PC-9 (cell line): Measurements from ENCODE around the gene PCDH15. TPM values are rescaled to one million over a fixed set of nuclear protein-coding genes. Genes with fewer than 3 reads are reported as not detected.

Experiments
- BruUV-seq: library from RNA; stranded (reverse); fragments of 400-500 nt; replicated peaks from 2 replicates; lab custom pipeline; 2021; lab: Mats Ljungman, UMichigan
- CTCF ChIA-PET: fragments of 300-600 bp; sonication (Branson Sonifier 250); formaldehyde crosslinking; loops from one replicate; lab custom pipeline; 2022; ENCODE audit warnings: antibody characterized with exemption; lab: Charles Lee
- POLR2A ChIA-PET: fragments of 300-600 bp; sonication (Branson Sonifier 250); formaldehyde crosslinking; loops from one replicate; lab custom pipeline; 2022; ENCODE audit warnings: antibody characterized with exemption; ENCODE audit not compliant: unreplicated experiment; lab: Charles Lee
- DNase-seq, 2 experiments: peaks; one replicate each; pipeline versions ENCODE4 v3.0.0 to v3.0.0-alpha.2; 2015 to 2022; ENCODE audit warnings: mixed read lengths in 1 of 2
- H2AFZ ChIP-seq: fragments of 200-600 bp; sonication (generic); 2 replicates; pipeline ENCODE4 v1.8.1; 2017; ENCODE audit warnings: antibody characterized with exemption
- H3F3A ChIP-seq: fragments of 200-600 bp; sonication (generic); 2 replicates; pipeline ENCODE4 v1.8.1; 2017; ENCODE audit warnings: antibody characterized with exemption, mild to moderate bottlenecking, low read depth; ENCODE audit not compliant: insufficient read depth
- H3K27ac ChIP-seq: fragments of 200-600 bp; sonication (generic); 2 replicates; pipeline ENCODE4 v1.6.1; 2016; ENCODE audit warnings: mixed run types
- H3K27me3 ChIP-seq: fragments of 200-600 bp; sonication (generic); 2 replicates; pipeline ENCODE4 v1.6.1; 2016; ENCODE audit warnings: low read depth, mixed run types; ENCODE audit not compliant: insufficient read depth
- H3K36me3 ChIP-seq: fragments of 200-600 bp; sonication (generic); 2 replicates; pipeline ENCODE4 v1.6.1; 2016; ENCODE audit warnings: low read depth, mixed run types
- H3K4me1 ChIP-seq: fragments of 200-600 bp; sonication (generic); replicated peaks from 2 replicates; pipeline ENCODE4 v1.6.1; 2016; ENCODE audit warnings: mixed run types; ENCODE audit not compliant: insufficient read depth
- H3K4me2 ChIP-seq: fragments of 200-600 bp; sonication (generic); 2 replicates; pipeline ENCODE4 v1.6.1; 2017; ENCODE audit warnings: mixed run types
- H3K4me3 ChIP-seq: fragments of 200-600 bp; sonication (generic); 2 replicates; pipeline ENCODE4 v1.6.1; 2016; ENCODE audit warnings: mixed run types
- H3K79me2 ChIP-seq: fragments of 200-600 bp; sonication (generic); 2 replicates; pipeline ENCODE4 v1.6.1; 2017; ENCODE audit warnings: low read depth, mixed run types
- H3K9me2 ChIP-seq: fragments of 200-600 bp; sonication (generic); 2 replicates; pipeline ENCODE4 v1.8.1; 2017; ENCODE audit warnings: mild to moderate bottlenecking; ENCODE audit not compliant: insufficient read depth
- H3K9me3 ChIP-seq: fragments of 200-600 bp; sonication (generic); 2 replicates; pipeline ENCODE4 v1.8.1; 2016; ENCODE audit warnings: low read depth; ENCODE audit not compliant: insufficient read depth
- H4K20me1 ChIP-seq: fragments of 200-600 bp; sonication (generic); 2 replicates; pipeline ENCODE4 v1.8.1; 2017; ENCODE audit not compliant: insufficient read depth
- CTCF ChIP-seq: fragments of 200-600 bp; sonication (generic); conservative IDR thresholded peaks from 2 replicates; pipeline ENCODE4 v1.6.1; 2017; ENCODE audit warnings: mixed run types, antibody characterized with exemption, mild to moderate bottlenecking, moderate library complexity
- EZH2 ChIP-seq: fragments of 200-600 bp; sonication (generic); IDR thresholded peaks from 2 replicates; pipeline ENCODE4 v1.8.0; 2017; ENCODE audit warnings: antibody characterized with exemption, low read depth
- intact Hi-C: fragments of 100-400 bp; cut with micrococcal nuclease; formaldehyde crosslinking; loops from one replicate; pipeline ENCODE4 v1.10.0; 2022; ENCODE audit not compliant: unreplicated experiment
- total RNA-seq: library from RNA; stranded (reverse); gene quantifications from 2 replicates; pipeline ENCODE4 v1.2.3, GENCODE V29; 2021

The PCDH15 gene
- total RNA-seq, 1 experiment from 2014 or later, result not detected

GRCh38 chr10:54607983-54608382 is 193.0 kb downstream of the PCDH15 start:
- no peak for DNase-seq
- CTCF ChIA-PET, result no interaction called here

GRCh38 chr10:54594289-54594688 is 206.7 kb downstream of the PCDH15 start:
- no peaks in the 10 kb centered on the region for H3K79me2 ChIP-seq
- no peaks in the 10 kb centered on the region for H3K36me3 ChIP-seq
- intact Hi-C loops, result no loop called here
- no peak for DNase-seq
- ChIA-PET POLR2A (no interaction called here), CTCF (no interaction called here)
- H3F3A ChIP-seq, result no peaks in the 10 kb centered on the region
- no peak overlapping the region for H3K27ac ChIP-seq
- no peak overlapping the region for H3K4me2 ChIP-seq
- no peak overlapping the region for H2AFZ ChIP-seq
- TF ChIP-seq EZH2, result no peak
- no peak for TF ChIP-seq CTCF
- H3K9me3 ChIP-seq, result no peaks in the 10 kb centered on the region
- no peaks in the 10 kb centered on the region for H3K9me2 ChIP-seq
- no peaks in the 10 kb centered on the region for H3K4me1 ChIP-seq
- H3K4me3 ChIP-seq, result no peak overlapping the region
- no peaks in the 10 kb centered on the region for H3K27me3 ChIP-seq
- no peaks in the 10 kb centered on the region for H4K20me1 ChIP-seq
- no TSS peak for BruUV-seq

More at GRCh38 chr10:54607983-54608382, 193.0 kb downstream of the PCDH15 start:
- Histone ChIP-seq H3K27me3 (no peaks in the 10 kb centered on the region), H3K79me2 (no peaks in the 10 kb centered on the region), H4K20me1 (no peaks in the 10 kb centered on the region), H3K4me3 (no peak overlapping the region), H3K36me3 (no peaks in the 10 kb centered on the region), H3K9me2 (no peaks in the 10 kb centered on the region; the same call in 1 of the 2 replicates), H3K4me2 (no peak overlapping the region), H3K4me1 (peaks cover 2% of the 10 kb centered on the region; the same call in 1 of the 2 replicates), H2AFZ (no peak overlapping the region), H3F3A (no peaks in the 10 kb centered on the region), H3K27ac (no peak overlapping the region), H3K9me3 (no peaks in the 10 kb centered on the region)
- no TSS peak for BruUV-seq
- TF ChIP-seq CTCF (no peak), EZH2 (no peak)
- POLR2A ChIA-PET, result no interaction called here
- intact Hi-C loops, result no loop called here

GRCh38 chr10:54587971-54588370 is 213.1 kb downstream of the PCDH15 start:
- no peaks in the 10 kb centered on the region for H3K36me3 ChIP-seq
- intact Hi-C loops, result no loop called here
- H4K20me1 ChIP-seq, result no peaks in the 10 kb centered on the region
- POLR2A ChIA-PET, result no interaction called here
- no peaks in the 10 kb centered on the region for H3F3A ChIP-seq
- no peaks in the 10 kb centered on the region for H3K9me3 ChIP-seq
- H3K27me3 ChIP-seq, result no peaks in the 10 kb centered on the region
- no peaks in the 10 kb centered on the region for H3K79me2 ChIP-seq
- no peak overlapping the region for H2AFZ ChIP-seq
- BruUV-seq, result no TSS peak
- CTCF ChIA-PET, result no interaction called here
- no peaks in the 10 kb centered on the region for H3K4me1 ChIP-seq
- no peak overlapping the region for H3K4me2 ChIP-seq
- H3K9me2 ChIP-seq, result no peaks in the 10 kb centered on the region
- no peak for DNase-seq
- no peak overlapping the region for H3K4me3 ChIP-seq
- no peak for TF ChIP-seq EZH2
- no peak overlapping the region for H3K27ac ChIP-seq

GRCh38 chr10:54585572-54585971 is 215.5 kb downstream of the PCDH15 start:
- H2AFZ ChIP-seq, result no peak overlapping the region
- no peak overlapping the region for H3K4me3 ChIP-seq
- no peak for DNase-seq
- no peaks in the 10 kb centered on the region for H3K4me1 ChIP-seq
- CTCF ChIA-PET, result interaction anchor here (0.6 kb wide), 1 partner anchor 681 kb away, joined by 4 read pairs; no protein-coding TSS in a partner anchor
- TF ChIP-seq EZH2 (no peak), CTCF (no peak)
- H3K36me3 ChIP-seq, result no peaks in the 10 kb centered on the region
- no TSS peak for BruUV-seq
- POLR2A ChIA-PET, result no interaction called here
- no peaks in the 10 kb centered on the region for H3K9me2 ChIP-seq
- intact Hi-C loops, result no loop called here
- H3K79me2 ChIP-seq, result no peaks in the 10 kb centered on the region
- H4K20me1 ChIP-seq, result no peaks in the 10 kb centered on the region
- no peaks in the 10 kb centered on the region for H3F3A ChIP-seq
- H3K4me2 ChIP-seq, result no peak overlapping the region
- no peaks in the 10 kb centered on the region for H3K27me3 ChIP-seq
- no peak overlapping the region for H3K27ac ChIP-seq
- no peaks in the 10 kb centered on the region for H3K9me3 ChIP-seq
